GM18520 (cell line): ENCODE results near the gene MEX3D.

Experiments used
- ATAC-seq: cut with Tn5 transposase; IDR thresholded peaks from one replicate; pipeline ENCODE4 v1.9.1; 2021; ENCODE audit not compliant: unreplicated experiment

Gene MEX3D

DNA sequence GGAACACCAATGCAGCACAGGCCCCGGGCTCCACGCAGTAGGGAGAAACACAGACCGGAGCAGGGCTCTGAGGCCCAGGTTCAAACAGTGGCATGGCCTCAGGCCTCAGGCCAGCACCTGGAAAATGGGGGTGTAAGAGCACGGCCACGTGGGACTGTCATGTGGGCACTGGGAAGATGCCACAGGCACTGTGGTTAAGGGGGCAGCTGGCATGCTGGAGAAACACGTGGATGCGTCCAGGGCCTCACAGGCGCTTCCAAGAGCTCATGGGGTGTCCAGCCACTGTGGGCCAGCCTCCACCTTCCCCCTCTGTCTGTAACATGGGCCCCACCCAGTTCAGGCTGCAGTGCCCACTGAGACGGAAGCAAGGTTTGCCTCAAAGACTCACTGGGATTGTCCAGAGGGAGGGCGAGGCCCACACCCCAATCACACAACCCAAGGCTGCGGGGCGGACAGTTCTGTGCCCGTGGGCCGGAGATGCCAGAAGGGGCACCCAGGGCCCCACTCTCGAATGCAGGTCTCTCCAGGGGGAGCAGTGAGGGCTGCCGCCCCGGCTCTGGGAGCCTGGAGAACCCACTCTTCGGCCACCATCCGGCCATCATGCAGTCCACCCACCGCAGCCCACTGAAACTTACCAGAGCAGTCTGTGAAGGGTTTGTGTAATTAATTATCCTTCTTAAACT, 30.8 kb upstream of the MEX3D start:
- ATAC-seq = no peak

DNA sequence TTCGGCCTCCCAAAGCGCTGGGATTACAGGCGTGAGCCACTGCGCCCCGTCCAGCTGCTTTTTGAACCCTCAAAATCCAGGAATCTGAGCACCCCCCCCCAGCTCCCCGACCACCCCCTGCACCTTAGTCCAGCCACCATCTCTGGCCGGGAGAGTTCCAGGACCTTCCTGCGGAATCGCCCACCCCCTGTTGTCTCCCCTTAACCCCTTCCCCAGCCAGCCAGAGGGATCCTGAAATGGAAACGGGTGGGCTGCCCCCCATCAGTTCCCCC, 25.3 kb upstream of the MEX3D start:
- ATAC-seq = no peak

DNA sequence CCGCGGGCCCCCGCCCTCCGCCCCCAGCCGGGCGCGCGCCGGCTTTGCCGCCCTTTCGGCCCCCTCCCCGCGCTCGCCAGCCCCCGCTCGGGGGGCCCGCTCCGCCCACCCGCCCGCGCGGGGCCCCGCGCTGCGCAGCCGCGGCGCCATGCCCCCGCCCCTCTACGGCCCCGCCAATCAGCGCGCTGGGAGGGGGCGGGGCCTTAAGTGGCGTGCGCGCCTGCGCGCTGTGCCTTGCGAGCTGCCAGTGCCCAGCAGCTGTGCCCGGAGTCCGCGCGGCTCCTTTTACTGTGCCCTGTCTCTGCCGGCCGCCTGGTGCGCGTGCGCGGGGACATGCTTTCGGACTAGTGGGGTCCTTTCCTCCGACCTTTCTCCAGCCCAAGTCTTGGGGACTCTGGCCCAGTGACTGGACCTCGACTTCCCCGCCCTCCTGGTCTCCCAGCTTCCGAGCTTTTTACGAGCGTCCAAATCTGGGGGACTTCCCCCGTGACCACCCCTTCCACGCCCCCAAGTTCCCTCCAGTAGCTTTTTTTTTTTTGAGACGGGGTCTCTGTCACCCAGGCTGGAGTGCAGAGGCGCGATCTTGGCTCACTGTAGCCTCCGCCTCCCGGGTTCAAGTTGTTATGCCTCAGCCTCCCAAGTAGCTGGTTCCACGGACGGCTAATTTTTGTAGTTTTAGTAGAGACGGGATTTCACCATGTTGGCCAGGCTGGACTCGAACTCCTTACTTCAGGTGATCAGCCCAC, 24.8 kb upstream of the MEX3D start, which contains the start of gene MBD3:
MBD3 (minus strand) TSS at position 111 of the 746 bp plus-strand sequence. CDS start 234 bp downstream, outside the sequence.
- ATAC-seq = peak; percentile 65

DNA sequence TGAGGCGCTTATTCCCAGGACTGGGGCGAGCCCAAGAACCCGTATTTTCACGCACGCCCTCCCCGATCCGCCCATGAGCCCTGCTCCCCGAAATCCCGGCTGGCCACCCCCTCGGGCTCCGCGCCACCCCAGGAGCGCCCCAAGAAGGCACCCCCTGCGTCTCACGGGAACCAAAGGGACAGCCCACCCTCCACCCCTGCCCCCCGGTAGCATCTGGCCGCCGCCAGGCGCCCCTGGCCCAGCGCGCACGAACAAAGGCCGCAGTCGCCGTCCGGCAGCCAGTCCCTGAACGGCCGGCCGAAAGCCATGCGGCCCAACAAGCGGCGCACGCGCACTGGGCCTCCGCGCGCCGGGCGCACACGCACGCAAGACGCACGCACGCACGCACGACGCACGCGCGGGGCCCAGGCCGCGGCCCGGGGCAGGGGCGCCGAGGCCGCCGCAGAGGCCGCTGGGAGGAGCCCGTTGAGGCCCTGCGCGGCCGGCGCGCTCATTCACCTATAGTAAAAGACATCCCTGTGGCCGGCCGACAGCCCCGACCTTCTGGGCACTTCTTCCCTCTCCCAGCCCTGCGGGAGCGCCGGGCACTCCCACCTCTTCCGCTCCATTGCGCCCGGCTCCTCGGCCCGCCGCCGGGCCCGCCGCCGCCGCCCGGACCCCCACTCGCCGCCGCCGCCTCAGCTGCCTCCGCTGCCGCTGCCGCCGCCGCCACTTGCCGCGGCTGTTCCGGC, 24.1 kb upstream of the MEX3D start:
- peak; percentile 51 for ATAC-seq

DNA sequence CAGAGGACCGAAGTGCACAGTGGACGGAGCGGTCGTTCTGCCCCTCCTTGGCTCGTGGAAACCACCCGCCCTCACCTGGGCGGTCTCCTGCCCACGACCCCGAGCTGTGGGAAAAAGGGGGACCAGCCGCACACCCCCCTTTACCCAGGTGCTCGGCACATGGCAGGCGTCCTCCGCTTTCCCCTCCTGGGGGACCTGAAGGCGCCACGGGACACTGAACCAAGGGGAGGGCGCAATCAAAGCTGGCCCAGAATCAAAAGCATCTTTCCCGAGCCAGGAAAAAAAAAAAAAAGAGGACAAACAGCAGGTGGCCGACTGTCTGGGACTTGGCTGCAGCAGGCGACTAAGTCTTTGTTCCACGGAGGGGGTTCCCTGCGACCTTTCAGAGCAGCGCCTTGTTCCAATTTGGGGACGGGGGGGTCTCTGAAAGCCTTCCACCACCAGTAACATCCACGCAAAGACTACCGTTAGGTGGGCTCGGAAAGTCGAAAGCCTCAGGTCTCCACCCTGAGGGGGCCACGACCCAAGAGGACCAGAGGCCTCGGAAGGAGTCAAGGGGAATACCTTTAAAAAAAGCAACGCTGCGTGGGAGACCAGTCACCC, 23.4 kb upstream of the MEX3D start:
- ATAC-seq = no peak

DNA sequence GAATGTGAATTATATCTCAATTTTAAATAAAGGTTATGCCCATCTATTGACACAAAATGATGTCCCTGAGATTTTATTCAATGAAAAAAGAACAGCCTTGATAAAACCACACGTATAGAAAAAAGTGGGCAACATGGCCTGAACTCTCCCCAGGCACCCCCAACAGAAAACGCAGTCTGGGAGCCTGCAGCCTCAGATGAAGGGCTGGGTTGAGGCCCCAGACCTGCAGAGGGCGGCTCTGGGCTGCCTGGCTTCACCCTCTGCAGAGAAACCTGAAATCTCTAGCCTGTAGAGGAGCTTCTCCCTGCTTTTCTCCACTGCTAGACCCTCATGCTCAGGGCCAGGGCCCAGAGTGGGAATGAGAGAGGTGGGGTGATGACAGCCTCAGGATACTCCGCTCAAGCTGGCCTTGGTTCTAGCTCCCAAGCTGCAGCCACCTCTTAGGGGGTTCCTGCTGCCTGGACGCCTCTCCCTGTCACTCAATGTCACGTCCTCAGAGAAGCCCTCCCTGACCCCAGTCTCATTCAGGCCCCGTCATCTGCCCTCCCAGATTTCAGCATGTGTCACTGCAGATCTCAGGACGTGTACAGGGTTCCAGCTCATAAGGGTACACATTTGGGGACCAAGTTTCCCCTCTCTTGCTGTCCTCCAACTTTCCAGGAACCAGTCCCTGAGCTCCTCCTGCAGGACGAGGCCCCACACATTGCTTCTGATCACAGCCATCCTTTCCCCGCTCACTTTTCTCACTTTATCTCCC, 22.7 kb upstream of the MEX3D start:
- ATAC-seq = no peak

DNA sequence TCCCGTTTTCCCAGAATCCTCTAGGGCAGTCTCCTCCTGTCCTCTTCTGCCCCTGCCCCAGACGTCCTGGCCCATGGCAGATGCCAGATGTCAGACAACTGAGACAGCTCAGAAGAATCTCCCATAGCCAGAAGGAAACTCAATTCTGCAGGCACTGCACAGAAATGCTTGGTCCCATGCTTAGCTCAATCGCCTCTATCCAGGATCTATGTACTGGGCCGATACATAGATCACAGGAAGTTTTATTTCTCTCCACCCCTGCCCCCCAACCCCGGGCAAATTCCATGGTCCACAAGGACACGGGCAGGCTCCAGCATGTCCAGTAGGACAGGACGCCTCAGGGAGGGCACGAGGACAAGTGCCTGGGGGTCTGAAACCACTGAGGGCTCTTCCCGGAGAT, 19.7 kb upstream of the MEX3D start:
- ATAC-seq = no peak

DNA sequence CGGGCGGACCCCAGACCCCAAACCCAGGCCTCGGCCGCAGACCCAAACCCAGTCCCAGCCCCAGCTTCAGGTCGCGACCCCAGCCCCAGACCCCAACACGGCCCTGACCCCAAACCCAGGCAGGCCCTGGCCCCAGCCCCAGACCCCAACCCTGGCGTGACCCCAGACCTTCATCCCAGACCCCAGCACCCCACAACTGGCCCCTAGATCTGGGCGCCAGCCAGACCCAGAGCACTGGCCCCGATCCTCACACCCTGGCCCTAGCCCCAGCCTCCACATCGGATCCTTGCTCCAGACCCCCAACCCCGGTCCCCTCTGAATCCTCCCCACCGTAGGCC, 17.1 kb upstream of the MEX3D start:
- ATAC-seq = no peak

DNA sequence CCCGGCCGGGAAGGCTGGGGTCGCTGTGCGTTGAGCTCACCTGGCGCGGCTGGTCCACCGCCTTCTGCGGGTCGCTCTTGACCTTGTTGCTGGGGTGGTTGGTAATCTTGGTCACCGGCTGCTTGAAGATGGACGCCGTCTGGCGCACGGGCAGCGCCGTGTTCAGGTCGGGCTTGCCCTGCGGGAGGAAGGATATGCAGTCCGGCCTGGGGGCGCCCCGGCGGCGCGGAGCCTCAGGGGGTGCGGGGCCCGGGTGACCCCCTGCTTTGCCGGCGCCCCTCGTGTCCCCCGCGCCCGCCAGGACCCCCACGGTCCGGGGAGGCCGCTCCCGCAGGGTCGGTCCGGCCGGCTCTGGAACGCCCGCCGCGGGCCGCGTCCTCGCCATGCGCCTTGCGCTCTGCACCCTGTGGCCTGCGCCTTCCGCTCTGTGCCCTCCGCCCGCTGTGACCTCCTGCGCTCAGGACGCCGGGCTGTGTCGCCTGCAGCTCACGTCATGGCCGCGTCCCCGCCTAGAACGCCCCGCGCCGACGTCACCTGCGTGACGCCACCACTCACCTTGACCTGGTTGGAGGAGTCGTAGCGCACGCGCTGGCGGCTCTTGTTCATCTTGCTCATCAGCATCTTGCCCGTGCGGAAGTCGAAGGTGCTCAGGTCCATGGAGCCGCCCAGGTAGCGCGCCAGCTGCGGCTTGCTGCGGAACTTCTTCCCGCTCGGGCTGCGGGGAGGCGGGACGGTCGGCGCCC, 16.5 kb upstream of the MEX3D start:
- ATAC-seq = no peak

DNA sequence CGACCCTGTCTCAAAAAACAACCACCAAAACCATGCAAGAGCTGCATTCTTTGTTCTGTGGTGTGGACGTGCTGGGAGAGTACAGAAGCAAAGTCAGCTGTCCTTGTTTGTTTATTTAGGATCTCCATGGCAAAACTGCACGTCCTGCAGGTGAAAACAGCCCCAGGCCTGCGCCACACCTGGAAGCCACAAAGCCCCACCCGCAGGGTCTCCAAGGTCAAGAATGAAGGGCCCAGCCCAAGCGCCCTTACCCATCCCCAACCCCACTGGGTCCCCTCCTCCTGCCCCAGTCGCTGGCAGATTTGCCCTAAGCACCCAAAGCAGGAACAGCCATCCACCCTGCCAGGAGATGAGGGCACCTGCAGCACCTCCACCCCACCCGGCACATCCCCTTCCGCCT, 14.1 kb upstream of the MEX3D start:
- no peak for ATAC-seq

DNA sequence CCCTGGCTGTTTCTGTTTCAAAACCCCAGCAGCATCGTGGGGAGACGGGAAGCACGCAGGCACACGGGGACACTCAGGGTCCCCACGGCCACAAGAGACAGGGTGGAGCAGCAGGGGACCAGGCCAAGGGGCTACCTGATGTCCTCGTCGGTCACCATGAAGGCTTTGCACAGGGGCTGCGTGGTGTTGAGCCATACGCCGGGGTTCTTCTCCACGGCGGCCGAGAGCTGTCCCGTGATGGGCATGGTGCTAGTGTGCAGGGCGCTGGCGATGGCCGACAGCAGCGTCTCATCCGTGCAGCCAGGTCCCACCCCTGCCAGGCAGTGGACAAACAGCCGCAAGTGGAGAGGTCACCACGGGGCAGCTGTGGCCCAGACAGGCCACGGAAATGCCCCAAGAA, 12.8 kb upstream of the MEX3D start:
- ATAC-seq = no peak

DNA sequence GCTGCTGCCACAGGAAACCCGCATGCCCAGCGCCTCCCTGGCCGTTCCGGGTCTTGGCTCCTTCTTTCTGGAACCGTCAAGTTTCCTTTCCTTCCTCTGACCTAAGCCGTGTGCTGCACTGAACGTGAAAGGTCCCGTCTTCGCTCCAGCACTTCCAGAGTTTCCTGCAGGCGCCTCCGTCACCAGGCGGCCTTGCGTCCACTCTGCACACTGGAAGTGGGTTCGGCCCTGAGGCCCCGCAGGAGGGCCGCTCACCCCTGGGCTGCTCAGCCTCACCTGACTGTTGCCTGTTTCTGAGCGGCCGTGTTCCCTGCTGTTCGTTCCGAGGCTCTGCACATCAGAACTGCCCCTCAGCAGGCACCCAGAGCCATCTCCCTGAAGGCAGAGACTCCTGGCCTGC, 12.3 kb upstream of the MEX3D start:
- no peak for ATAC-seq

DNA sequence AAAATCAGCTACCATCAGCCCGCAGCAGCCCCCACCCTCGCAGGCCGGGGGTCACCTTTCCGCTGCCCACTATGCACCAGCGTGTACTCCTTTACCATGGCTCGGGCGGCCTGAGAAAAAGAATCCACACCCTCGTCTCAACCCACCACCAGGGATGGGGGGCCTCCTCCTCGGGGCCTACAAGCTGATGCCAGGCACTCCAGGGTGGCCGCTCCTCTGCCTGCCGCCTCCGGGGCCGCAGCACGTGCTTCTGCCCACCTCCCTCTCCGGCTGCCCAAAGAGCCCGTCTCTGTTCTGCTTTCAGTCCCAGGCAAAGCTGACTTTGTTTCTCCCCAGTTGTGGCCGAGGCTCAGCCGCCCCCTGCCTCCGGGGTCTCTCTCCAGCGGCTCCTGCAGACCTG, 11.1 kb upstream of the MEX3D start:
- no peak for ATAC-seq

DNA sequence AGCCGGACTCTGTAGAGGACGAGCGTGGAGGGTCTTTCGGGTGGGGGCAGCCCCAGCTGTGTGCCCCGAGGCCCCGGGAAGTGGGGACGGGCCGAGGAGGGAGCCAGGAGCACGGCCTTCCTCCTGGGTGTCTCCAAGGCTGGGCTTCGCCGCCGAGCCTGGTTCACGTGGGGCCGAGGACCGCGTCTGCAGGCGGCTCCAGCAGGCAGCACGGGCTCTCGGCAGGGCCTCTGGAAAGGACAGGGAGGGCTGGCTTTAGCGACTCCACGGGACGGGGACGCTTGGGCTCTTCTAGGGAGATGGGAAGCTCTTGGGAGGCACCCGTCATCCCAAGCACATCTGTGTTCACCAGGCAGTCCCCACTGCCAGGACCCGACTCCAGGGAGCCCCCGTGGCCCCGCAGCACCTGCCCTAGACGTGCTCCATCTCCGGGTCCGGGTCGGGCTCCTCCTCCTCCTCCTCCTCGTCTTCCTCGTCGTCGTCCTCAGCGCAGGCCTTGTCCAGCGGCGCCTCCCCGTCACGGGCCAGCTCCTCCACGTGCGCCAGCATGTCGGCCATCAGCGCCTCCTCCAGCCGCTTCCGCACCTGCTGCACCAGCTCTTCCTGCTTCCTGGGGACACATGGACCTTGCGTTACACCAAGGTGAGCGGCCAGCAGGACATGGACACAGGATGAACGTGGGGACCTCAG, 9.9 kb upstream of the MEX3D start:
- no peak for ATAC-seq

DNA sequence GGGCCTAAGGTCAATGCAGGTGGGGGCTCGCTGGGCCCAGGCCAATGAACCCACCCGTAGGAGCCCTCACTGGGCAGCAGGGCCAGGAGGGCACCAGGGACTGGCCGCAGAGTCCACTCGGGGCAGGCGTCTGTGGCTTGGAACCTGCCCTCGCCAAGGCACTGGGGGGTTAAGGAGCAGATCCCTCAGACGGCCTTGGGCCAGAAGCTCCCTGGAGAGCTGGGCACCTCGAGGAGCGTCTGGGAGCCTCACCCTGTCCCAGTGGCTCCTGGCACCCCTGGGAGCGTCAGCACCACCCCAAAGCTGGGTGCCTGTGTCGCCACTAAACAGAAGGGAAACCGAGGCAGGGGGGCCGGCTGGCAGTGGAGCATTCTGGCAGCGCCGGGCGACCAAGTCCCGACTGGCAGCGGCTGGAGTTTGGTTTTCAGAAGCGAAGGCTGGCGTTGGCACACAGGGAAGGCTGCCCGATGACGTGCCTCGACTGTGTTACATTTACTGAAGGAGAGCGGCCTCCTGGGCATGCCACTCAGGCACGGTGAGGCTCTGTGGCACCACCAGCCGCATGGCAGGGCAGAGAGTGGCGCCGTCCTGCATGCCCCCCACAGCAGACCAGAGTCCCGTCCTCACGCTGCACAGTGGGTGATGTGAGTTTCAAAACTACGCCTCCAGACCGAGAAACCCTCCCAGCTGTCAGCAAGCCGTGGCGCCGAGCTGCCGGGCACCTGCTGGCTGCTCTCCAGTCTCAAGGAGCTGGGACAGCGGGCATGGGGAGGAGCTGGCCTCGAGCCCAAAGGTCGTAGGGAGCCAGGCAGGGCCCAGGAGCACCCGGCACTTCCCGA, 9.2 kb upstream of the MEX3D start:
- ATAC-seq = no peak

DNA sequence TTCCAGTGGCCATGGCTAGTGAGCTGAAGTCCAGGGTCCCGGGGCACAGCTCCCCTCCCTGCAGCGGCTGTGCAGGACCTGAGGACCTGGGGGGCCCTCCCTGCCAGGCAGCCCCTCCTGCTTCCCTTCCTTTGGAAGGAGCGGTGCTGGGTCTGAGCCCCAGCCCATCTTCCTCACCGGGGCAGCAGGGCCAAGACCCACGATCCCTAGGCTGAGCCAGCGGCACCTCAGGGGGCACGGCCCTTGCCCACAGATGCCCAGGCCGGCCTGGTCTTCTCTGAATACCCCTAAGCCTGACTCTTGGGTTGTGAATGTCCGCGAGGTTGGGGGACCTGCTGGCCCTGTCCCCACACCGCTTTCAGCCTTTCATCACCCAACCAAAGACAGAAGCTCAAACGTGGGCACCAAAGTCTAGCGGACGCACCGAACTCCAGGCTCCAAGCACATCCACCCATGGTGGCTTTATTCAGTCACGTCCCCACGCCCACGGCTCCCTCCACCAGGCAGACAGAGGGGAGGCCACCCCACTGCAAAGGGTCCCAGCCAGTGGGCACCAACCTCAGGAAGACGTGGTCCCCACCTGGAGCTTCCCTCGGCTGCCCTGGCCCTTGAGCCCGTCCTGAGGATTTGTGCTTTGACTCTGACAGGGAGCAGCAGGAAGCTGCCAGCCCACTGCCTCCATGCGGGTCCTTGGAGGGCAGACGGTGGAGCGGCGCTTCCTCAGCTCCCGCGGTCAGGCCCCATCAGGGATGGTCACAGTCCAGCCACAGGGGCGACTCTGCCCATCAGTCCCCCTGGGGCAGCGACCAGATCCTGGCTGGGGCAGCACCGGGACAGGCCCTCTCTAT, 8.3 kb upstream of the MEX3D start:
- no peak for ATAC-seq

DNA sequence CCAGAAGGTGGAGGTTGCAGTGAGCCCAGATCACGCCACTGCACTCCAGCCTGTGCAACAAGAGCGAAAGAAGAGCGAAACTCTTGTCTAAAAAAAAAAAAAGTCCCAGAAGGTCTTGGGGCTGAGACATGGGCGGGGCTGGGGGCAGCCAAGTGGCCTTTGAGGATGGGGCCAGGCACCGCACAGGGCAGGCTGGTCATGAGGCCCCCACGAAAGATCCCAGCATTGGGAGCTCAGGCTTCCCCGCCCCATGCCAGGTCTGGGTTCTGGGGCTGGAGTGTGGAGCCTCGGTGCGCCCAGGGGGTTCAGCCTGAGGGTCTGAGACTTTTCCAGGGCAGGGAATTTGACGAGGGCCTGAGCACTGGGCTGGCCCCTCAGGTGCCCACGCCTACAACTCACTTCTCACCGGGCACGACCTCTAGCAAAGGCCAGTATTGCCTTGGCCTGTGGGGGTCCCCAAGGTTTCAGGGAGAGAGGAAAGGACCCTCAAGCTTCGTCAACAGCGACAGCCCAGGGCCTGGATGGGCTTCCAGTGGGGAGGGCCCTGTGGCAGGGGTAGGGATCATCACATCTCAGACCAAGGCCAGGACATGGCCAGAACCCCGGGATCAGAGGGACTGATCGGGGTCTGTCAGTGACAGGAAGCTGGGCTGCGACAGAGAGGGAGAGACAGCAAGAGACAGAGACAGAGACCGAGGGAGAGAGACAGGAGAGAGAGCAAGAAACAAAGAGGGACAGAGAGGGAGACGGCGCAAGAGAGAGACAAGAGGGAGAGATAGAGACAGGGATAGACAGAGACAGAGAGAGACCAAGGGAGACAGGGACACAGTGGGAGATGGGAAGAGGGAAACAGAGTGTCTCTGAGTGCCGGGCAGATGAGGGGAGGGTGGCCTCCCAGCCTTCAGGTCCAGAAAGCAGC, 7.5 kb upstream of the MEX3D start:
- no peak for ATAC-seq
